ENCODE results near the gene PIM1.

DNA sequence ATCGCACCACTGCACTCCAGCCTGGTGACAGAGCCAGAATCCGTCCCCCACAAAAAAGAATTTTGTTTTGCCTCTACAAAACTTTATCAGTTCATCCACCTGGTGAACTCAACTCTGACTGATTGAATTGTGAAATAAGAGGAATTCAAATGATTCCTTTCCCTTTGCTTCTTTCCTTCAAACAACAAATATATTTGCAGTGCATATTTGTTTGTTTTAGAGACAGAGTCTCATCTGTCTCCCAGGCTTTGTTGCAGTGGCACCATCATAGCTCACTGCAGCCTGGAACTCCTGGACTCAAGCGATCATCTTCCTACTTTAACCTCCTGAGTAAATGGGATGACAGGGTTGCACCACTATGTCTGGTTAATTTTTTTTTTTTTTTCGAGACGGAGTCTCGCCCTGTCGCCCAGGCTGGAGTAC, 23.2 kb upstream of the PIM1 start:
- TF ChIP-seq, protein P1, sequence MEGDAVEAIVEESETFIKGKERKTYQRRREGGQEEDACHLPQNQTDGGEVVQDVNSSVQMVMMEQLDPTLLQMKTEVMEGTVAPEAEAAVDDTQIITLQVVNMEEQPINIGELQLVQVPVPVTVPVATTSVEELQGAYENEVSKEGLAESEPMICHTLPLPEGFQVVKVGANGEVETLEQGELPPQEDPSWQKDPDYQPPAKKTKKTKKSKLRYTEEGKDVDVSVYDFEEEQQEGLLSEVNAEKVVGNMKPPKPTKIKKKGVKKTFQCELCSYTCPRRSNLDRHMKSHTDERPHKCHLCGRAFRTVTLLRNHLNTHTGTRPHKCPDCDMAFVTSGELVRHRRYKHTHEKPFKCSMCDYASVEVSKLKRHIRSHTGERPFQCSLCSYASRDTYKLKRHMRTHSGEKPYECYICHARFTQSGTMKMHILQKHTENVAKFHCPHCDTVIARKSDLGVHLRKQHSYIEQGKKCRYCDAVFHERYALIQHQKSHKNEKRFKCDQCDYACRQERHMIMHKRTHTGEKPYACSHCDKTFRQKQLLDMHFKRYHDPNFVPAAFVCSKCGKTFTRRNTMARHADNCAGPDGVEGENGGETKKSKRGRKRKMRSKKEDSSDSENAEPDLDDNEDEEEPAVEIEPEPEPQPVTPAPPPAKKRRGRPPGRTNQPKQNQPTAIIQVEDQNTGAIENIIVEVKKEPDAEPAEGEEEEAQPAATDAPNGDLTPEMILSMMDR (IDR thresholded peaks at IDR 0.05): no peak
- TF ChIP-seq POLR2A (IDR thresholded peaks at IDR 0.05): no peak

Data from body of pancreas (tissue), 4 donors.